ENCODE measurements around the gene FKTN. TPM values are rescaled to one million over a fixed set of nuclear protein-coding genes. Genes with fewer than 3 reads are reported as not detected.
"Not testable (repeated sequence)": the region's sequence is repeated elsewhere in the genome, so short reads cannot be mapped to it uniquely, and the experiment has no call there.

The FKTN gene
- total and polyA plus RNA-seq, 2 donors (not counting 1 experiment from before 2014, with no cell fraction given): 5.3 to 16.2 TPM

- H3K9me3 ChIP-seq (ENCODE audit: control extremely low read depth in 1 of 3, control insufficient read depth in 2 of 3, insufficient read depth in 1 of 3, low read length in 2 of 3); H3K4me3 Mint-ChIP-seq; H3K4me1 Mint-ChIP-seq; H3K27ac Mint-ChIP-seq; H3K36me3 ChIP-seq (replicated peaks in 1 of 2; ENCODE audit: control extremely low read depth in 1 of 2, control insufficient read depth in 1 of 2, extremely low read depth in 1 of 2, insufficient read depth in 2 of 2, low read length in 1 of 2); DNase-seq; H3K27me3 ChIP-seq (replicated peaks in 1 of 4; ENCODE audit: control extremely low read depth in 1 of 4, control insufficient read depth in 3 of 4, insufficient read depth in 4 of 4, low read length in 3 of 4); H3K4me3 ChIP-seq (ENCODE audit: control extremely low read depth in 1 of 5, extremely low read depth in 1 of 5, insufficient read depth in 1 of 5, low read depth in 2 of 5, low read length in 4 of 5); H3K4me2 ChIP-seq (replicated peaks; ENCODE audit: low read depth, low read length, poor library complexity, severe bottlenecking); H3K27me3 Mint-ChIP-seq; CTCF ChIA-PET; H2AFZ ChIP-seq (ENCODE audit: insufficient read depth, low read depth, low read length, poor library complexity, severe bottlenecking); H3K79me2 ChIP-seq (ENCODE audit: control insufficient read depth, insufficient read depth, low read length); ATAC-seq (ENCODE audit: low read depth); intact Hi-C loops (cut with micrococcal nuclease); H3K27ac ChIP-seq (ENCODE audit: low read length in 2 of 2); H3K9ac ChIP-seq (ENCODE audit: low read length); H3K9me3 Mint-ChIP-seq (ENCODE audit: insufficient read depth); H4K20me1 ChIP-seq (ENCODE audit: control insufficient read depth, insufficient read depth, low read length, poor library complexity, severe bottlenecking); H3K4me1 ChIP-seq (ENCODE audit: control insufficient read depth in 2 of 2, insufficient read depth in 2 of 2, low read length in 2 of 2); POLR2A ChIA-PET: not testable (repeated sequence)
- WGBS (ENCODE audit: insufficient coverage): no CpG with 5 or more reads among the region's 10 CpGs
These were observed 35.1 kb upstream of the FKTN start for GRCh38 chr9:105522618-105523385.

- peaks cover 3% of the 10 kb centered on the region for H3K9me3 Mint-ChIP-seq (ENCODE audit: insufficient read depth)
- Histone ChIP-seq H3K27ac (ENCODE audit: low read length in 2 of 2) (no peak overlapping the region), H4K20me1 (ENCODE audit: control insufficient read depth, insufficient read depth, low read length, poor library complexity, severe bottlenecking) (no peaks in the 10 kb centered on the region), H3K4me2 (replicated peaks; ENCODE audit: low read depth, low read length, poor library complexity, severe bottlenecking) (no peak overlapping the region), H3K9me3 (ENCODE audit: control extremely low read depth in 1 of 3, control insufficient read depth in 2 of 3, insufficient read depth in 1 of 3, low read length in 2 of 3) (no peaks in the 10 kb centered on the region), H3K27me3 (replicated peaks in 1 of 4; ENCODE audit: control extremely low read depth in 1 of 4, control insufficient read depth in 3 of 4, insufficient read depth in 4 of 4, low read length in 3 of 4) (no peaks in the 10 kb centered on the region), H2AFZ (ENCODE audit: insufficient read depth, low read depth, low read length, poor library complexity, severe bottlenecking) (no peak overlapping the region), H3K36me3 (replicated peaks in 1 of 2; ENCODE audit: control extremely low read depth in 1 of 2, control insufficient read depth in 1 of 2, extremely low read depth in 1 of 2, insufficient read depth in 2 of 2, low read length in 1 of 2) (no peaks in the 10 kb centered on the region), H3K79me2 (ENCODE audit: control insufficient read depth, insufficient read depth, low read length) (no peaks in the 10 kb centered on the region), H3K9ac (ENCODE audit: low read length) (no peak overlapping the region), H3K4me3 (ENCODE audit: control extremely low read depth in 1 of 5, extremely low read depth in 1 of 5, insufficient read depth in 1 of 5, low read depth in 2 of 5, low read length in 4 of 5) (no peak overlapping the region), H3K4me1 (ENCODE audit: control insufficient read depth in 2 of 2, insufficient read depth in 2 of 2, low read length in 2 of 2) (no peaks in the 10 kb centered on the region)
- WGBS (ENCODE audit: insufficient coverage): no CpG with 5 or more reads among the region's 3 CpGs
- H3K27me3 Mint-ChIP-seq: no peaks in the 10 kb centered on the region
- DNase-seq: no peak
- no peaks in the 10 kb centered on the region for H3K4me1 Mint-ChIP-seq
- intact Hi-C loops (cut with micrococcal nuclease): no loop called here
- H3K4me3 Mint-ChIP-seq: no peak overlapping the region
- ATAC-seq (ENCODE audit: low read depth): no peak
- TF ChIP-seq EZH2 (IDR thresholded peaks at IDR 0.05; ENCODE audit: borderline replicate concordance, insufficient read depth, low read depth, low read length, poor library complexity, severe bottlenecking) (no peak), CTCF (IDR thresholded peaks at IDR 0.05) (no peak)
- ChIA-PET POLR2A (no interaction called here), CTCF (no interaction called here)
- H3K27ac Mint-ChIP-seq: no peak overlapping the region
These were observed 26.4 kb upstream of the FKTN start for GRCh38 chr9:105531530-105531929.
